Ovary (tissue), 3 donors: ENCODE data around the gene ZNF777.

Experiments
- CTCF ChIP-seq, 3 donors: fragments of 450-650 bp in 2 of 3; fragments of 200-600 bp in 1 of 3; IDR thresholded peaks; one replicate each; pipeline versions ENCODE4 v1.5.1 to v1.8.0; 2016 to 2022; ENCODE audit warnings: antibody characterized with exemption in 3 of 3, mild to moderate bottlenecking in 1 of 3
- EP300 ChIP-seq: sonication (generic); formaldehyde crosslinking; IDR thresholded peaks from one replicate; pipeline ENCODE4 v1.6.1; 2017; ENCODE audit warnings: antibody characterized with exemption
- POLR2A ChIP-seq: fragments of 450-650 bp; IDR thresholded peaks from one replicate; pipeline ENCODE4 v1.6.1; 2017; ENCODE audit warnings: antibody characterized with exemption, mild to moderate bottlenecking, moderate library complexity
- donor health status: DM: no; HTN: no; CAD: no.

GRCh38 chr7:149477494-149478443 is 16.9 kb upstream of the ZNF777 start:
- TF ChIP-seq EP300 (no peak), CTCF (IDR thresholded peaks at IDR 0.05) (no peak), POLR2A (no peak)
